Stimulated activated CD8-positive, alpha-beta memory T cell treated with anti-CD3 and anti-CD28 coated beads, Interleukin-4, amount 100 ng/mL, for 4 hours (primary cell): ENCODE measurements around the gene SLC39A11.

Experiments
- DNase-seq, 2 donors: peaks; one replicate each; pipeline ENCODE4 v3.0.0-alpha.2; 2020; ENCODE audit warnings: low read depth in 2 of 2, low spot score in 1 of 2

Gene SLC39A11

GRCh38 chr17:72609501-72609900 is 483.0 kb downstream of the SLC39A11 start:
- no peak for DNase-seq

DNA sequence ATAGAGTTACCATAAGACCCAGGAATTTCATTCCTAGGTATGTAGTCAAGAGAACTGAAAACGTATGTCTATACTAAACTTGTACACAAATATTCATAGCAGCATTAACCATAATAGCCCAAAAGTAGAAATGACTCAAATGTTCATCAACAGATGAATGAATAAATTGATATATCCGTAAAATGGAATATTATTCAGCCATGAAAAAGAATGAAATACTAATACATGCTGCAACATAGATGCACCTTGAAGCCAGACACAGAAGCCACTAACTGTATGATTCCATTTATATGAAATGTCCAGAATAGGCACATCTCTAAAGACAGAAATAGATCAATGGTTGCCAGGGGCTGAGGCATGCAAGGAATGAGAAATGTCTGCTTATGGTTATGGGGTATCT is 484.1 kb downstream of the SLC39A11 start:
- DNase-seq = no peak

DNA sequence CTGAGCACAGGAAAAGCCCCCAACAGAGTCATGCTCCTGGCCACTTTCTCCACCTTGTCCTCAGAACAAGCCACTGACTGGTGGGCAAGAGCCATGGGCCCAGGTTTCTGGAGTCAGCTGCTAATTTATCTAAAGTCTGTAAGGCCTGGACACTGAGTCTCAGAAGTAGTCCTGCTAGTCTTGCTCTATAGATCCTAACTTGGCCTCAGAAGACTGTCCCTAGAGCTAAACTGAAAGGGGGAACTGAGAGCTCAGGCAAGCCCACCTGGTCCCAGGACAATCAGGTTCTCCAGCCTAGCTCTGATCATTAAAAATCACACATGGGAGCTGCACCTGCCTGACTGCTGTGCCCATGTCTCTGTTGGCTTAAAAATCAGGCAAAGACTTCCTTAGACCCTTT is 485.8 kb downstream of the SLC39A11 start:
- no peak for DNase-seq

GRCh38 chr17:72605543-72605942 is 486.9 kb downstream of the SLC39A11 start:
- DNase-seq = no peak

- no peak for DNase-seq
Measured at GRCh38 chr17:72604518-72604917, 488.0 kb downstream of the SLC39A11 start.

DNA sequence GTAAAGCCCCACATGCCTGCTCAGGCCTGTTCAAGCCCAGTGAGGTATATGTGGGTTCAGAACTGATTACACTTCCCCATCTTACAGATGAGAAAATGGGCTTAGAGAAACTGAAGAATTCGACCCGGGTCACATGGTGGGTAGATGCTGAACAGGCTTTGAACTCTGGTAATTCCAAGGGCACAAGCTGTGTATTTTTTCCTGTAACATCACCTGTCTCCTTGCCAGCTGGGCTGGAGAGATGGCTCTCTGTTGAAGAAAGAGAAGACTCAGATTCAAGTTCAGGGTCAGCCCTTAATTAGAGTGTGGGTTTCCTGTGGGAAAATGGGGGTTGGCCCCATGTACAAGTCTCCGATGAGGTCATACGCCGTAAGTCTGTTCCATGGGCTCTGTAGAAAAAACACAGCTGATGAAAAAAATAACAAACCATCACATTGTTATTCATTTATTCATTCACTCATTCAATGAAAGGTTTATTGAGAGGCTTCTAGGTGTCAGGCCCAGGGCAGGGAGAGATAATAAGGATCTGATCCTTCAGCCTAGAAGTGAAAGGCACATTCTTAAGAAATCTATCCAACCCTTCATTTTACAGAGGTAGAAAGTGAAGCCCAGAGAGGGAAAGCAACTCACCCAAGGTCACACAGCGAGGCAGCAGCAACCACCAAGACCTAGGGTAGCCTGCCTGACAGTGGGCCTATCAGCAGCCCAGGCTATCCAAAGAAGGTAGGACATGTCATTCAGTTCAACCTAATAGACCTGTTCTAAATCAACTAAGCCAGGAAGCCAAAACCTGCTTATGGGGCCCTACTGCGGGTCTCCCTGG is 488.9 kb downstream of the SLC39A11 start:
- no peak for DNase-seq

DNA sequence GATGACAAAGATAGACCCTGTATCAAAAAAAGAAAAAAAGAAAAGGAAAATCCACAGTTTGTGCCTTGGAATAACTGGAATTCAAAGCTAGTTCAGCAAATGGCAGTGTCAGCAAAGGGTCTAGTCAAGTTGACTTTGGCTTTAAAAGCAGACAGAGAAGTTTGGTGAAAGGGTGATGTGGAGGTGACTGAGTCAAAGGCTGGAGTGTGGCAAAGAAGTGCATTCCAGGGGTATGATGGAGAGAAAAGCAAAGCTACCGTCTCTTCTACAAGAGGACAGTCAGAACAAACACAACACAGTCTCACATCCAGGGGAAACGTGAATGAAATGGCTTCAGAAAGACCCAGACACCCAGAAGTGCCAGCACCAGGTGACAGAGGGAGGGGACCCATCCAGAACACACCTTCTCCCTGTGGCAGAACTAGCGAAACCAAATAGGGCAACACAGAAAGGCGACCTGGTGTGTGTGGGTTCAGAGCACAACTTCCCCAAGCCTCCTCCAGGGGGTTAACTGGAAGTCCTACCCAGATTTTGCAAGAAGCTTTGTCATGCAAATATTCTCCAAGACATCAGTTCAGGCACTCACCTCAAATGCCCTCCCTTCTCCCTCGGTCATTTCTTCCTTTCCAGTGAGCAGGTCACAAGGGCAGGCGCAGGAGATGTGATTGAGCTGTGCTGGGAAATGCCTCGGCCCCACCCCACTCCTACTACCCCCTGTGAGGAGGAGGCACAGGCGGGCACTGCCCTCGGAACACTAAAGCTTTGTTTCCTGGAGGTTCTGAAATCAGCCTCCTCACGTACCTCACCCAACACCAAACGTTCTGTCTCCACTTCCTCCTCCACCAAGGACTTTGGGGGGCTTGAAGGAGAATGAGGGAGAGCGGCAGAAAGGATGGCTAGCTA is 489.7 kb downstream of the SLC39A11 start:
- no peak for DNase-seq

- DNase-seq = no peak
Measured at GRCh38 chr17:72600934-72601333, 491.6 kb downstream of the SLC39A11 start.

- no peak for DNase-seq
Measured at GRCh38 chr17:72599891-72600290, 492.6 kb downstream of the SLC39A11 start.

- no peak for DNase-seq
Measured at GRCh38 chr17:72598695-72599094, 493.8 kb downstream of the SLC39A11 start.

GRCh38 chr17:72597354-72598087 is 495.0 kb downstream of the SLC39A11 start:
- DNase-seq = no peak
